HEK293 (cell line): ENCODE data around the gene PRR19.
A peak's percentile ranks its signal among the peaks of the same experiment; 100 is the strongest.

ENCODE experiments used
- CTCF ChIA-PET: fragments of 350-600 bp; formaldehyde crosslinking; extraction: SDS; loops from one replicate; lab custom pipeline; 2021; ENCODE audit warnings: antibody characterized with exemption; lab: Yijun Ruan, JAX
- POLR2A ChIA-PET: fragments of 300-600 bp; formaldehyde crosslinking; extraction: SDS; loops from one replicate; lab custom pipeline; 2020; ENCODE audit warnings: antibody characterized with exemption, inconsistent platforms; lab: Yijun Ruan, JAX
- H3K27ac ChIP-seq: fragments of 200-500 bp; sonication (Bioruptor generic); 2 replicates; pipeline ENCODE4 v1.5.1; 2014; ENCODE audit warnings: low read depth, low read length, control low read depth, inconsistent platforms; ENCODE audit errors: extremely low read depth
- H3K36me3 ChIP-seq, 2 experiments: fragments of 200-500 bp in 1 of 2; sonication (Bioruptor generic) in 1 of 2; 1 replicate in 1 of 2; 2 replicates in 1 of 2; pipeline ENCODE4 v1.5.1; 2014 to 2017; ENCODE audit warnings: inconsistent platforms in 2 of 2, low read length in 2 of 2; ENCODE audit not compliant: control insufficient read depth in 2 of 2, insufficient read depth in 1 of 2
- H3K4me1 ChIP-seq: fragments of 200-500 bp; sonication (Bioruptor generic); 2 replicates; pipeline ENCODE4 v1.5.1; 2014; ENCODE audit warnings: mild to moderate bottlenecking, low read length, inconsistent platforms; ENCODE audit not compliant: control insufficient read depth, insufficient read depth
- H3K4me3 ChIP-seq: 2 replicates; pipeline ENCODE4 v1.5.1; 2011; ENCODE audit warnings: low read depth, mild to moderate bottlenecking, control low read depth, low read length, moderate library complexity
- H3K9me3 ChIP-seq: fragments of 200-500 bp; sonication (Bioruptor generic); 2 replicates; pipeline ENCODE4 v1.5.1; 2014; ENCODE audit warnings: low read depth, low read length, inconsistent platforms; ENCODE audit not compliant: control insufficient read depth, insufficient read depth
- EGR2 ChIP-seq: fragments of 450-650 bp; formaldehyde crosslinking; IDR thresholded peaks from 2 replicates; pipeline ENCODE4 v1.5.1; 2016; ENCODE audit warnings: low read depth, missing biosample characterization, missing genetic modification characterization
- GFI1B ChIP-seq: fragments of 450-650 bp; formaldehyde crosslinking; IDR thresholded peaks from 2 replicates; pipeline ENCODE4 v1.5.1; 2016; ENCODE audit warnings: missing biosample characterization, missing genetic modification characterization
- GLIS1 ChIP-seq: fragments of 450-650 bp; formaldehyde crosslinking; IDR thresholded peaks from 2 replicates; pipeline ENCODE4 v1.5.1; 2016; ENCODE audit warnings: missing biosample characterization, missing genetic modification characterization
- MZF1 ChIP-seq: fragments of 450-650 bp; formaldehyde crosslinking; IDR thresholded peaks from 2 replicates; pipeline ENCODE4 v1.5.1; 2017; ENCODE audit warnings: missing biosample characterization, missing genetic modification characterization, borderline replicate concordance
- SP2 ChIP-seq: fragments of 450-650 bp; formaldehyde crosslinking; IDR thresholded peaks from 2 replicates; pipeline ENCODE4 v1.5.1; 2016; ENCODE audit warnings: missing biosample characterization, missing genetic modification characterization
- TCF7L2 ChIP-seq: IDR thresholded peaks from 2 replicates; pipeline ENCODE4 v1.6.1; 2011; ENCODE audit warnings: low read depth, mild to moderate bottlenecking, inconsistent platforms, low read length, moderate library complexity, borderline replicate concordance
- ZBTB17 ChIP-seq: fragments of 450-650 bp; formaldehyde crosslinking; IDR thresholded peaks from 2 replicates; pipeline ENCODE4 v1.5.1; 2016; ENCODE audit warnings: missing biosample characterization, missing genetic modification characterization
- ZFHX2 ChIP-seq: fragments of 450-650 bp; formaldehyde crosslinking; conservative IDR thresholded peaks from 2 replicates; pipeline ENCODE4 v1.5.1; 2016; ENCODE audit warnings: missing biosample characterization, missing genetic modification characterization
- ZFP3 ChIP-seq: fragments of 450-650 bp; formaldehyde crosslinking; IDR thresholded peaks from 2 replicates; pipeline ENCODE4 v1.5.1; 2016; ENCODE audit warnings: low read depth, missing biosample characterization, missing genetic modification characterization
- ZFP69B ChIP-seq: fragments of 450-650 bp; formaldehyde crosslinking; IDR thresholded peaks from 2 replicates; pipeline ENCODE4 v1.5.1; 2016; ENCODE audit warnings: missing biosample characterization, missing genetic modification characterization
- ZNF211 ChIP-seq: fragments of 450-650 bp; formaldehyde crosslinking; IDR thresholded peaks from 2 replicates; pipeline ENCODE4 v1.5.1; 2016; ENCODE audit warnings: low read depth, missing biosample characterization, missing genetic modification characterization
- ZNF214 ChIP-seq: fragments of 450-650 bp; formaldehyde crosslinking; IDR thresholded peaks from 2 replicates; pipeline ENCODE4 v1.5.1; 2017; ENCODE audit warnings: missing biosample characterization, mild to moderate bottlenecking, missing genetic modification characterization, borderline replicate concordance
- ZNF324 ChIP-seq: fragments of 450-650 bp; formaldehyde crosslinking; IDR thresholded peaks from 2 replicates; pipeline ENCODE4 v1.5.1; 2016; ENCODE audit warnings: missing biosample characterization, missing genetic modification characterization
- ZNF335 ChIP-seq: fragments of 450-650 bp; formaldehyde crosslinking; conservative IDR thresholded peaks from 2 replicates; pipeline ENCODE4 v1.5.1; 2016; ENCODE audit warnings: missing biosample characterization, missing genetic modification characterization
- ZNF404 ChIP-seq: fragments of 450-650 bp; formaldehyde crosslinking; IDR thresholded peaks from 2 replicates; pipeline ENCODE4 v1.5.1; 2017; ENCODE audit warnings: missing biosample characterization, missing genetic modification characterization
- ZNF571 ChIP-seq: fragments of 450-650 bp; formaldehyde crosslinking; IDR thresholded peaks from 2 replicates; pipeline ENCODE4 v1.5.0; 2017; ENCODE audit warnings: missing biosample characterization, missing genetic modification characterization
- ZNF76 ChIP-seq: fragments of 450-650 bp; formaldehyde crosslinking; IDR thresholded peaks from 2 replicates; pipeline ENCODE4; 2016; ENCODE audit warnings: low read depth, missing biosample characterization, missing genetic modification characterization, borderline replicate concordance
- ZNF776 ChIP-seq: fragments of 450-650 bp; formaldehyde crosslinking; IDR thresholded peaks from 2 replicates; pipeline ENCODE4 v1.5.0; 2017; ENCODE audit warnings: missing biosample characterization, missing genetic modification characterization, borderline replicate concordance
- TF ChIP-seq, protein P1 (sequence below): fragments of 450-650 bp; formaldehyde crosslinking; IDR thresholded peaks from 2 replicates; pipeline ENCODE4 v1.5.1; 2016; ENCODE audit warnings: missing biosample characterization, missing genetic modification characterization
- TF ChIP-seq, protein P2 (sequence below): fragments of 450-650 bp; formaldehyde crosslinking; IDR thresholded peaks from 2 replicates; pipeline ENCODE4 v1.5.1; 2017; ENCODE audit warnings: missing biosample characterization, missing genetic modification characterization
- TF ChIP-seq, protein P3 (sequence below): fragments of 450-650 bp; formaldehyde crosslinking; IDR thresholded peaks from 2 replicates; pipeline ENCODE4 v1.5.1; 2016; ENCODE audit warnings: missing biosample characterization, missing genetic modification characterization

PRR19 gene

DNA sequence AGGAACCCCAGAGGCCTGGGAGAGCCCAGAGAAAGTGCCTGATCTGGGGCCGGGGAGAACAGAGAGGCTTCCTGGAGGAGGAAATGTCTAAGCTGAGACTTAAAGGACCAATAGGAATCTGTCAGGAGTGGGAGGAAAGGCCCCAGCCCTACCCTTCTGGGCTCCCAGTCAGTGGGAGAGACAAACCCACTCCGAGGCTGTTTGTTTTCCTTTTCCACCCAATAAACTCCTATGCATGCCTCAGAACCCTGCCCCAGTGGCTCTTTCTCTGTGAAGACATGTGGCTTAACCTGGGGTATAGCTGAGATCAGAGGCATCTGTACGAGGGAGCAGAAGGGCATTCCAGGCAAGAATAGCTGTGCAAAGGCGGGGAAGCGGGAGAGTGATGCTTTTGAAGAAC lies 25.4 kb downstream of the PRR19 start:
- H3K9me3 ChIP-seq, result no peaks in the 10 kb centered on the region
- ChIA-PET CTCF (interaction anchor here (0.6 to 1.8 kb wide), 7 partner anchors 16 to 201 kb away, joined by 3 to 7 read pairs (median 4); partner anchors contain the start of genes CEACAM1 and PAFAH1B3), POLR2A (interaction anchor here (0.8 to 1.5 kb wide), 3 partner anchors 14 to 44 kb away, joined by 3 read pairs; partner anchors contain the start of gene PAFAH1B3)
- peak overlapping the region; percentile 92; the same call in 1 of the 2 replicates for H3K27ac ChIP-seq
- H3K36me3 ChIP-seq, result no peaks in the 10 kb centered on the region; a peak in 1 of 3 replicates
- no peak overlapping the region for H3K4me3 ChIP-seq
- TF ChIP-seq GFI1B (tag by site-specific recombination) (no peak), ZFP69B (no peak), ZNF335 (peak; percentile 19; the same call in 1 of the 2 replicates), ZFHX2 (tag by site-specific recombination) (peak; percentile 93), EGR2 (tag by site-specific recombination) (peak; percentile 94), ZNF776 (tag by site-specific recombination) (no peak), TCF7L2 (no peak), ZNF404 (tag by site-specific recombination) (no peak), ZFP3 (peak; percentile 98), SP2 (tag by site-specific recombination) (peak; percentile 51)
- peaks cover 43% of the 10 kb centered on the region for H3K4me1 ChIP-seq

DNA sequence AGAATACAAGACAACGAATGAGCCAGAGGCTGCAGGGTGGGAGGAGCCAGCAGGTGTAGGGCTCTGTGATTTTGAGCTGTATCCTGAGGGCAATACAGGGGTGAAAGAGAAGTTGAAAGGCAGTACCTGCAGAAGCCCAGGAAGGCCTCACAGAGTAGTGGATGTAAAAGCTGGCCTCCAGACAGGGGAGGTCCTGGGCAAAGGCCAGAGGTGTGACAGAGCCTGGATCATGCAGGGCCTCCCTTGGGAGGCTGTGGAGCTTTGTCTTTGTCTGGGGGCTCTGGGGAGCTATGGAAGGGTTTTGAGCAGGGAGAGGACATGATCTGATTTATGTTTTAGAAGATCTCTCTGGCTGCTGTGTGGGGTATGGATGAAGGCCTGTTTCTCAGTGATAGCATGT lies 26.2 kb downstream of the PRR19 start:
- Histone ChIP-seq H3K27ac (0 out of 2 replicates have a peak overlapping the region, but pooled peaks have one; percentile 26), H3K4me3 (no peak overlapping the region), H3K9me3 (no peaks in the 10 kb centered on the region), H3K4me1 (peaks cover 43% of the 10 kb centered on the region), H3K36me3 (peaks cover 0 to 4% of the 10 kb centered on the region in 2 experiments; a peak in 2 of 3 replicates)
- TF ChIP-seq GLIS1 (tag by site-specific recombination) (peak; percentile 11; the same call in 1 of the 2 replicates), ZNF571 (no peak)
- CTCF ChIA-PET, result interaction anchor here (0.6 to 1.8 kb wide), 5 partner anchors 25 to 200 kb away, joined by 3 to 7 read pairs (median 4); partner anchors contain the start of genes CEACAM1, PAFAH1B3 and POU2F2
- POLR2A ChIA-PET, result interaction anchor here (0.5 to 1.5 kb wide), 4 partner anchors 14 to 46 kb away, joined by 3 to 7 read pairs (median 3); partner anchors contain the start of gene PAFAH1B3

DNA sequence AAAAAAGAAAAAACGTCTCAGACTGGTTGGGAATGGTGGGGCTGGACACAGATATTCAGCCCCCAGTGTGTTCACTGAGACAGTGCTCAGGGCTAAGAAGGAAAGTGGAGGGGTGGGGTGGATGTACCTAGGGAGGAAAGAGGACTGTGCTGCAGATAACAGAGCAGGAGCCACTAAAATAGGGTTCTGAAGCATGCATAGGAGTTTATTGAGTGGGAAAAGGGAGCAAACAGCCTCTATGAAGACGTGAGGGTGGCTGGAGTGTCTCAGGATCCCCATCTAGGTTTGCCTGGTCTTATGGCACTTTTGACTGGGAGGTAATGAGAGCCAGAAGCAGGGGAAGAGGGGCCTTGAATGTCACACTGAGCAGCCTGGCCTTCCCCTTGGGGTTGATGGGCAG lies 26.9 kb downstream of the PRR19 start:
- TF ChIP-seq ZFP3 (peak; percentile 98), ZNF211 (0 out of 2 replicates have a peak, but pooled peaks have one; percentile 8)
- TF ChIP-seq, protein P1, sequence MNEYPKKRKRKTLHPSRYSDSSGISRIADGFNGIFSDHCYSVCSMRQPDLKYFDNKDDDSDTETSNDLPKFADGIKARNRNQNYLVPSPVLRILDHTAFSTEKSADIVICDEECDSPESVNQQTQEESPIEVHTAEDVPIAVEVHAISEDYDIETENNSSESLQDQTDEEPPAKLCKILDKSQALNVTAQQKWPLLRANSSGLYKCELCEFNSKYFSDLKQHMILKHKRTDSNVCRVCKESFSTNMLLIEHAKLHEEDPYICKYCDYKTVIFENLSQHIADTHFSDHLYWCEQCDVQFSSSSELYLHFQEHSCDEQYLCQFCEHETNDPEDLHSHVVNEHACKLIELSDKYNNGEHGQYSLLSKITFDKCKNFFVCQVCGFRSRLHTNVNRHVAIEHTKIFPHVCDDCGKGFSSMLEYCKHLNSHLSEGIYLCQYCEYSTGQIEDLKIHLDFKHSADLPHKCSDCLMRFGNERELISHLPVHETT (tag by site-specific recombination), result no peak
- CTCF ChIA-PET, result interaction anchor here (0.9 to 1.8 kb wide), 3 partner anchors 71 to 196 kb away, joined by 4 to 7 read pairs (median 4); partner anchors contain the start of gene POU2F2
- Histone ChIP-seq H3K4me3 (no peak overlapping the region), H3K9me3 (no peaks in the 10 kb centered on the region), H3K36me3 (peaks cover 5 to 12% of the 10 kb centered on the region in 2 experiments; a peak in 2 of 3 replicates), H3K4me1 (peaks cover 43% of the 10 kb centered on the region), H3K27ac (peak overlapping the region; percentile 26; the same call in 1 of the 2 replicates)
- POLR2A ChIA-PET, result no interaction called here

DNA sequence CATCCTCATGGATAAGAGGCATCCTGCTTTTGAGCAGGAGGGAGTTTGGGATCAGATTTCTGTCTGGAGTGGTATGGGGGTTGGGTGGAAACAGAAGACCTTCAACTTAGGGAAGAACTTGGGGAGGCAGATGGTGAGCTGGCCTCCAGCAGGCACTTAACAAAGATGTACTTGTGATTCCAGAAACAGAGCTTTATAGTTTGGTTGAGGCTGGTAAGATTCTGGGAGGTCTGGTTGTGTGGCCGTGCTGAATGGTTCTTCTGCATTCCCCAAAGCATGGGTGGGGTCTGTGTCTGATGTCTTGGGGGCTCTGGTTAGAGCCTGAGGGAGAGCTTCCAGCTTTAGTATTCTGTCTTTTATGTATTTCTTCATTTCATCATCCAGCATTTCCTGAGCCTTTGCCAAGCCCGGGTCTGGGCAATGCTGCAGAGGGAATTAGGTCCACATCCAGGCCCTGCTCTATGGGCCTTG lies 28.3 kb downstream of the PRR19 start:
- H3K4me1 ChIP-seq, result peaks cover 40% of the 10 kb centered on the region
- H3K36me3 ChIP-seq, result peaks cover 14 to 21% of the 10 kb centered on the region in 2 experiments
- ChIA-PET POLR2A (interaction anchor here (0.7 to 2.0 kb wide), 2 partner anchors 67 to 103 kb away, joined by 3 to 6 read pairs; no protein-coding TSS in a partner anchor), CTCF (interaction anchor here (0.6 to 2.6 kb wide), 10 partner anchors 8 to 222 kb away, joined by 3 to 12 read pairs (median 4); no protein-coding TSS in a partner anchor)
- H3K4me3 ChIP-seq, result no peak overlapping the region
- H3K27ac ChIP-seq, result peak overlapping the region; percentile 53; the same call in 1 of the 2 replicates
- H3K9me3 ChIP-seq, result no peaks in the 10 kb centered on the region
- TF ChIP-seq ZBTB17 (peak; percentile 15; the same call in 1 of the 2 replicates), GLIS1 (tag by site-specific recombination) (peak; percentile 51), ZNF324 (no peak), ZNF214 (tag by site-specific recombination) (no peak), MZF1 (0 out of 2 replicates have a peak, but pooled peaks have one; percentile 14), ZNF76 (tag by site-specific recombination) (no peak)
- TF ChIP-seq, protein P2, sequence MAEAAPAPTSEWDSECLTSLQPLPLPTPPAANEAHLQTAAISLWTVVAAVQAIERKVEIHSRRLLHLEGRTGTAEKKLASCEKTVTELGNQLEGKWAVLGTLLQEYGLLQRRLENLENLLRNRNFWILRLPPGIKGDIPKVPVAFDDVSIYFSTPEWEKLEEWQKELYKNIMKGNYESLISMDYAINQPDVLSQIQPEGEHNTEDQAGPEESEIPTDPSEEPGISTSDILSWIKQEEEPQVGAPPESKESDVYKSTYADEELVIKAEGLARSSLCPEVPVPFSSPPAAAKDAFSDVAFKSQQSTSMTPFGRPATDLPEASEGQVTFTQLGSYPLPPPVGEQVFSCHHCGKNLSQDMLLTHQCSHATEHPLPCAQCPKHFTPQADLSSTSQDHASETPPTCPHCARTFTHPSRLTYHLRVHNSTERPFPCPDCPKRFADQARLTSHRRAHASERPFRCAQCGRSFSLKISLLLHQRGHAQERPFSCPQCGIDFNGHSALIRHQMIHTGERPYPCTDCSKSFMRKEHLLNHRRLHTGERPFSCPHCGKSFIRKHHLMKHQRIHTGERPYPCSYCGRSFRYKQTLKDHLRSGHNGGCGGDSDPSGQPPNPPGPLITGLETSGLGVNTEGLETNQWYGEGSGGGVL (tag by site-specific recombination), result 0 out of 2 replicates have a peak, but pooled peaks have one; percentile 36
- TF ChIP-seq, protein P3, sequence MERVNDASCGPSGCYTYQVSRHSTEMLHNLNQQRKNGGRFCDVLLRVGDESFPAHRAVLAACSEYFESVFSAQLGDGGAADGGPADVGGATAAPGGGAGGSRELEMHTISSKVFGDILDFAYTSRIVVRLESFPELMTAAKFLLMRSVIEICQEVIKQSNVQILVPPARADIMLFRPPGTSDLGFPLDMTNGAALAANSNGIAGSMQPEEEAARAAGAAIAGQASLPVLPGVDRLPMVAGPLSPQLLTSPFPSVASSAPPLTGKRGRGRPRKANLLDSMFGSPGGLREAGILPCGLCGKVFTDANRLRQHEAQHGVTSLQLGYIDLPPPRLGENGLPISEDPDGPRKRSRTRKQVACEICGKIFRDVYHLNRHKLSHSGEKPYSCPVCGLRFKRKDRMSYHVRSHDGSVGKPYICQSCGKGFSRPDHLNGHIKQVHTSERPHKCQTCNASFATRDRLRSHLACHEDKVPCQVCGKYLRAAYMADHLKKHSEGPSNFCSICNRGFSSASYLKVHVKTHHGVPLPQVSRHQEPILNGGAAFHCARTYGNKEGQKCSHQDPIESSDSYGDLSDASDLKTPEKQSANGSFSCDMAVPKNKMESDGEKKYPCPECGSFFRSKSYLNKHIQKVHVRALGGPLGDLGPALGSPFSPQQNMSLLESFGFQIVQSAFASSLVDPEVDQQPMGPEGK, result 0 out of 2 replicates have a peak, but pooled peaks have one; percentile 44
